Stomach (tissue), 4 donors: ENCODE results near the gene ESPL1.

Source experiments
- POLR2AphosphoS5 ChIP-seq, 3 donors: sonication (generic); formaldehyde crosslinking; IDR thresholded peaks; one replicate each; pipeline ENCODE4 v1.6.1; 2016; ENCODE audit warnings: antibody characterized with exemption in 3 of 3
- TF ChIP-seq, protein P1 (sequence below), 7 experiments: fragments of 450-650 bp in 4 of 7; fragments of 200-600 bp in 3 of 7; sonication (generic) in 3 of 7; IDR thresholded peaks; one replicate each; pipeline ENCODE4 v1.5.1; 2016 to 2019; ENCODE audit warnings: antibody characterized with exemption in 7 of 7, control low read depth in 2 of 7, mild to moderate bottlenecking in 1 of 7

DNA sequence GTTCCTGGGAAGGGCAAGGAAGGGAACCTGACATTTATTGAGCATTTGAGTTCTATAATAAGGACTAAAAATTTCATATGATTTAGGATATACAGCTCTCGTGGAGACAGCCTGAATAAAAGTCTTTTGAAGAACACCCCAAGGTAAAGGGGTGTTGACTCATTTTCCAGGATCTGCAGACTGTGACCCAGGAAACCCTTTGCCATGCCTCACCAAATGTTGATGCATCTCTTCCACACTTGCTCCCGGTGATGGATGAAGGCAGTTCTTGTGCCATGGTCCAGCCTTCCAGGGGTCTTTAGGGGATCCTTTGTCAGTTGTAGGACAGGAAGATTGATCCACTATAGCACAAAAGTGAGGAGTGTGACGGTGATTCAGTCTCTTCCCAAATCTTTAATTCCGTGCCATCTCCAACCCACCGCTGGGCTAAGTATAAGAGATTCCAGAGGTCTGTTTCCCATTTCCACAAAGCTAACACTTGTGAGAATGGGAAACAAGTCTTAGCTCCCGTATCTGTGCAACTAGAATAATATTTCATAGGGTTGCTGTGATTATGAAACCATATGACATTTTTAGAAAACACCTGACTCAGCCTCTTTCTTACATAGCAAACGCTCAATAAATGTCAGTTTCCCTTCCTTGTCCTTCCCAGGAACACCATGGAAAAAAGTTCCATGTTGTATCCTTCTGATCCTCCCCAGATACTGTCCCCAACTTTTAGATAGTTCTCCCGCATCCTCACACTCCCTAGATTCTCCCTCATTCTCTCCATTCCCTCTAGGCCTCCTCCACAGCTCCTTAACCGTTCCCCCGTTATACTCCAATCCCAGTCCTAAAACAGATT is 52.5 kb downstream of the ESPL1 start:
- TF ChIP-seq POLR2AphosphoS5 (IDR thresholded peaks at IDR 0.05), result no peak
- TF ChIP-seq, protein P1, sequence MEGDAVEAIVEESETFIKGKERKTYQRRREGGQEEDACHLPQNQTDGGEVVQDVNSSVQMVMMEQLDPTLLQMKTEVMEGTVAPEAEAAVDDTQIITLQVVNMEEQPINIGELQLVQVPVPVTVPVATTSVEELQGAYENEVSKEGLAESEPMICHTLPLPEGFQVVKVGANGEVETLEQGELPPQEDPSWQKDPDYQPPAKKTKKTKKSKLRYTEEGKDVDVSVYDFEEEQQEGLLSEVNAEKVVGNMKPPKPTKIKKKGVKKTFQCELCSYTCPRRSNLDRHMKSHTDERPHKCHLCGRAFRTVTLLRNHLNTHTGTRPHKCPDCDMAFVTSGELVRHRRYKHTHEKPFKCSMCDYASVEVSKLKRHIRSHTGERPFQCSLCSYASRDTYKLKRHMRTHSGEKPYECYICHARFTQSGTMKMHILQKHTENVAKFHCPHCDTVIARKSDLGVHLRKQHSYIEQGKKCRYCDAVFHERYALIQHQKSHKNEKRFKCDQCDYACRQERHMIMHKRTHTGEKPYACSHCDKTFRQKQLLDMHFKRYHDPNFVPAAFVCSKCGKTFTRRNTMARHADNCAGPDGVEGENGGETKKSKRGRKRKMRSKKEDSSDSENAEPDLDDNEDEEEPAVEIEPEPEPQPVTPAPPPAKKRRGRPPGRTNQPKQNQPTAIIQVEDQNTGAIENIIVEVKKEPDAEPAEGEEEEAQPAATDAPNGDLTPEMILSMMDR (IDR thresholded peaks at IDR 0.05), result no peak
